C4-2B (cell line): ENCODE measurements around the gene COQ9.

Experiments used
- ZFX ChIP-seq: fragments of 450-650 bp; IDR thresholded peaks from 2 replicates; pipeline ENCODE4 v1.6.1; 2017
- TF ChIP-seq, protein P1 (sequence below): fragments of 450-650 bp; conservative IDR thresholded peaks from 2 replicates; pipeline ENCODE4 v1.5.1; 2017; ENCODE audit warnings: mild to moderate bottlenecking

- TF ChIP-seq, protein P1, sequence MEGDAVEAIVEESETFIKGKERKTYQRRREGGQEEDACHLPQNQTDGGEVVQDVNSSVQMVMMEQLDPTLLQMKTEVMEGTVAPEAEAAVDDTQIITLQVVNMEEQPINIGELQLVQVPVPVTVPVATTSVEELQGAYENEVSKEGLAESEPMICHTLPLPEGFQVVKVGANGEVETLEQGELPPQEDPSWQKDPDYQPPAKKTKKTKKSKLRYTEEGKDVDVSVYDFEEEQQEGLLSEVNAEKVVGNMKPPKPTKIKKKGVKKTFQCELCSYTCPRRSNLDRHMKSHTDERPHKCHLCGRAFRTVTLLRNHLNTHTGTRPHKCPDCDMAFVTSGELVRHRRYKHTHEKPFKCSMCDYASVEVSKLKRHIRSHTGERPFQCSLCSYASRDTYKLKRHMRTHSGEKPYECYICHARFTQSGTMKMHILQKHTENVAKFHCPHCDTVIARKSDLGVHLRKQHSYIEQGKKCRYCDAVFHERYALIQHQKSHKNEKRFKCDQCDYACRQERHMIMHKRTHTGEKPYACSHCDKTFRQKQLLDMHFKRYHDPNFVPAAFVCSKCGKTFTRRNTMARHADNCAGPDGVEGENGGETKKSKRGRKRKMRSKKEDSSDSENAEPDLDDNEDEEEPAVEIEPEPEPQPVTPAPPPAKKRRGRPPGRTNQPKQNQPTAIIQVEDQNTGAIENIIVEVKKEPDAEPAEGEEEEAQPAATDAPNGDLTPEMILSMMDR = no peak; the same call in 1 of the 2 replicates
- no peak for TF ChIP-seq ZFX
Observed at GRCh38 chr16:57475711-57476339, 28.5 kb downstream of the COQ9 start.
